Stimulated activated naive CD8-positive, alpha-beta T cell treated with anti-CD3 and anti-CD28 coated beads, Interleukin-15, Interleukin-2, amounts not matched to agents 100 U/mL and 50 U/mL, for 24 hours (primary cell): Measurements from ENCODE around the gene PUDP.
"Not testable (repeated sequence)": the region's sequence is repeated elsewhere in the genome, so short reads cannot be mapped to it uniquely, and the experiment has no call there.

Experiments
- ATAC-seq: fragments of 150-1000 bp; cut with Tn5 transposase; one replicate; pipeline ENCODE4 v1.10.0; 2021
- DNase-seq: peaks from one replicate; pipeline ENCODE4 v3.0.0; 2021

PUDP gene

GRCh38 chrX:7025471-7025870 is 122.5 kb downstream of the PUDP start:
- DNase-seq (no peak), ATAC-seq (no peak)

DNA sequence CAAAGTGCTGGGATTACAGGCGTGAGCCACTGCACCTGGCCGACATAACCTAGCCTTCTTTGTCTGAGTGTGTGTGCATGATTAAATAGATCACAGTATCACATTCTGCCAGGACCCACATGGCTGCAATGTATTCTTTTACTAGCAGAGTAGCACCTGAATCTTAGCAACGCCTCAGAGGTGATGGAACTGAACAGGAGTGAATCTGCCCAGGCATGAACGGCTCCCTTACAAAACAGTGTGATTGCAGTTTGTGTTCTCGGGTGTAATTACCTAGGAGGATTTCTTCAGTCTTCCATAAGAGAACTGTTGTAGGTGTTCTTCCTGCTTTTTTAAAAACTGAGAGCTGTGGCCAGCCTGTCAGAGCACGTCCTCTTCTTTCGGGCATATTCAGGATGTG is 123.1 kb downstream of the PUDP start:
- ATAC-seq, result no peak
- no peak for DNase-seq

DNA sequence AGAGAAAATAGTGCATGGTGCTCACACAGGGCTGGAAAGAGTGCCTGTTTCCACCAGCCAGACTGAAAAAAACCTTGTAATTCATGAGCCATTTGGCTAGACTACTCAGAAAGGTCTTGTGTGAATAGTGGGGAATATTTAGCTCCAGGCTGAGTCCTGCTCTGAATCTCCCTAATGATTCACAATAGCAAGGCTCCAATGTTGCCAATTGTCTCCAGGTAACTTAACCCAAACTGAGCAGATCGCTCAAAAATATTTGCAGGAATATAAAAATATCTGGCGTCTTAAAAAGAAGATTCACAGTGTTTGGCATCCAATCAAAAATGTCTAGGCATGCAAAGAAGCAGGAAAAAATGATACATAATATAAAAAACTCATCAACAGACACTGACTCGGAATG is 125.0 kb downstream of the PUDP start:
- ATAC-seq, DNase-seq: not testable (repeated sequence)

- no peak for DNase-seq
- ATAC-seq, result no peak
Observed at GRCh38 chrX:7021991-7022390, 126.0 kb downstream of the PUDP start.

DNA sequence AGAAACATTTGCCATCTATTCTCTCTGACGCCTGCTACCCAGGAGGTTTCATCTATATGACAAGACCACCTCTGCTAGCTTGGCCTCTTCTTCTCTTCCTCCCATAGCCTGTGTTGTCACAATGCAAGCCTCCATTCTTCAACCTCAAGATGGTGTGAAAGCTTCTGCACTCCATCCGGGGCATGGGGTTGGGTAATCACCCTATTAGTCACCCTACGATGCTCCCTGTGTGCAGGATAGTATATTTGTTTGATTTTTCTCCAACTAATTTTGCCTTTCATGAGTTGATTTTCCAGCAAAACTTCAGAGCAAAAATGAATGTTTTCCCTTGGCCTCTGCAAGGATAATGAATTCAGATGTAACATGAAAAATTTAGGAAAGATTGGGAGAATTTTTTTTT is 128.4 kb downstream of the PUDP start:
- ATAC-seq, result no peak
- no peak for DNase-seq

- DNase-seq, ATAC-seq: not testable (repeated sequence)
Observed at GRCh38 chrX:7012262-7012834, 135.6 kb downstream of the PUDP start.

- not testable (repeated sequence) for ATAC-seq, DNase-seq
Observed at GRCh38 chrX:7010897-7011296, 137.1 kb downstream of the PUDP start.

DNA sequence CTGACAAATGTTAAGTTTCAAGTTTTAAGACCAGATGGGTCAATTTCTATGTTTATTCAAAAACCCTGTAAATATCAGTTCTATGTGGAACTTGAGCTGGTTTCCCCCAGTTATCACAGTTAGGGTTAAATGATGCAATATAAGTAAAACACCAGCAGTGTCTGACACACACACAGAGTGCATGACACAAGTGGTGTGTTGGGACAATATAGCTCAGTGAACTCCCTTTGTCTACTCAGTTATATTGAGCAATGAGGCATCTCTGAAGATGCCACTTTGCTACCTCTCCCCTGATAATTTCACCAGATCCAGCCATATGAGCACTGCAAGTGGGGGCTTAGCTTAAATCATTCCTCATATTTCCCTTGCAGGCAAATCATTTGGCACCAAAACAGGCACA is 140.6 kb downstream of the PUDP start:
- not testable (repeated sequence) for DNase-seq, ATAC-seq
